C4-2B (cell line): ENCODE results near the gene FLNC.
A peak's percentile ranks its signal among the peaks of the same experiment; 100 is the strongest.

Source experiments
- H3K27ac ChIP-seq: fragments of 450-650 bp; 2 replicates; pipeline ENCODE4 v1.5.1; 2017
- CTCF ChIP-seq: fragments of 450-650 bp; conservative IDR thresholded peaks from 2 replicates; pipeline ENCODE4 v1.5.1; 2017; ENCODE audit warnings: mild to moderate bottlenecking
- ZFX ChIP-seq: fragments of 450-650 bp; IDR thresholded peaks from 2 replicates; pipeline ENCODE4 v1.6.1; 2017

FLNC gene

GRCh38 chr7:128878226-128879105, 48.3 kb downstream of the FLNC start:
- peak overlapping the region; percentile 62; the same call in 1 of the 2 replicates for H3K27ac ChIP-seq
- TF ChIP-seq ZFX = no peak
- no peak for TF ChIP-seq CTCF

- no peak for TF ChIP-seq ZFX
- no peak for TF ChIP-seq CTCF
- H3K27ac ChIP-seq = peak overlapping the region; percentile 62
Observed at GRCh38 chr7:128879461-128879938, 49.3 kb downstream of the FLNC start.

- TF ChIP-seq ZFX (no peak), CTCF (peak; percentile 98)
- H3K27ac ChIP-seq = peak overlapping the region; percentile 62
Observed at GRCh38 chr7:128879939-128880746, 49.9 kb downstream of the FLNC start.

GRCh38 chr7:128880791-128881457, 50.7 kb downstream of the FLNC start:
- H3K27ac ChIP-seq = no peak overlapping the region; the same call in 1 of the 2 replicates
- TF ChIP-seq CTCF = no peak
- no peak for TF ChIP-seq ZFX

- H3K27ac ChIP-seq = no peak overlapping the region
- TF ChIP-seq ZFX (no peak), CTCF (no peak)
Observed at GRCh38 chr7:128881458-128882125, 51.4 kb downstream of the FLNC start.

- TF ChIP-seq CTCF = no peak
- H3K27ac ChIP-seq = no peak overlapping the region
Observed at GRCh38 chr7:128882134-128882533, 51.9 kb downstream of the FLNC start.
